AG20443 (cell line): ENCODE measurements around the gene NME7.

Experiments
- DNase-seq: peaks from one replicate; pipeline ENCODE4 v3.0.0; 2012; ENCODE audit warnings: low spot score, mixed read lengths

Gene NME7

DNA sequence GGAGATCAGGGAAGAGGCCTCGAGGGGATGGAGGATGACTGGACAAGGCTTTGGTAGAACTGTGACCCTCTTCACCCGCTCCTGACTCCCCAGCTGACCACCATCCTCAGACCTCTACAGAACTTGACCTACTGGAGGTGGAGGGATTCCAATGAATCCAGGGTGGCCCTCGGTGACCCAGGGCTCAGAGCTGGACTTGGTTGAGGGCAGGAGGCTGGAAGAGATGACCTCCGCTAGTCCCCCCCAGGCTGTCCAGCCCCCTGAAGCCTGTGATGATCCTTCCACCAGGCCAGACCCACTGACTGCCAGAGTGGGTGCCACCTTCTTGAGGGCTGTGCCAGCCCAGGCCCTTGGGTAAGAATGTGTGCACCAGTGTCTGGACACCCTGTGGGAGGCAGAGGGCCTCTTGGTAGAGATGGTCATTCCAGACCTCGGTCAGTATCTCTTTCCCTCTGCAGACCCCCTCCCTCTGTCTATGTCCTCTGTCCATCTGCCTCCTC is 216.2 kb downstream of the NME7 start:
- no peak for DNase-seq

DNA sequence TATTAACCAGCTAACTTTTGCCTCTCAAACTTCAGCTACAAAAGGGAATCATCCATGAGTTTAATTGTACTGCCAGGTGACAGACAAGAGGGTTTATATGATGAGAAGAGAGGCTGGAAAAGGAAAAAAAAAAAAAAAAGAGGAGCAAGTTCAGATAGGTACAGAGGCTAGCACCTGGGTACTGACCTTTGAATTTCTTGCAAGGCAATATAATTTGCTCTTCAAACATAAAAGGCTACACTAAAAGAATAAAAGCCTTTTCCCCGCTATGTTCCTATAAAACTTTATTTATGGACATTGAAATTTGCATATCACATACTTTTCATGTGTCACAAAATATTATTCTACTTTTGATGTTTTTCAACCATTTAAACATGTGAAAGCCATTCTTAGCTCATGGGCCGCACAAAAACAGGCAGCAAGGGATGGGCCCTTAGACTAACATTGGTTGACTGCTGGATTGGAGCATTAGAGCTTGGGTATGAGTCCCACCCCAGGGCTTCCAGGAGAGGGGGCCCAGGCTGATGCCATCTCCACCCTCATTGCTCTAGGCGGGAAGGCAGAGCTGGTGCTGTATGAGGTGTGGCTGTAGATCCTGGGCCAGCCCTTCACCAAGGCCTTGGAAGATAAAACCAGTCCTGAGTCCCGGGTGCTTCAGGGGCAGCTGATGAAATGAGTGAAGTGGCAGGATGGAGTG is 216.8 kb downstream of the NME7 start:
- no peak for DNase-seq

DNA sequence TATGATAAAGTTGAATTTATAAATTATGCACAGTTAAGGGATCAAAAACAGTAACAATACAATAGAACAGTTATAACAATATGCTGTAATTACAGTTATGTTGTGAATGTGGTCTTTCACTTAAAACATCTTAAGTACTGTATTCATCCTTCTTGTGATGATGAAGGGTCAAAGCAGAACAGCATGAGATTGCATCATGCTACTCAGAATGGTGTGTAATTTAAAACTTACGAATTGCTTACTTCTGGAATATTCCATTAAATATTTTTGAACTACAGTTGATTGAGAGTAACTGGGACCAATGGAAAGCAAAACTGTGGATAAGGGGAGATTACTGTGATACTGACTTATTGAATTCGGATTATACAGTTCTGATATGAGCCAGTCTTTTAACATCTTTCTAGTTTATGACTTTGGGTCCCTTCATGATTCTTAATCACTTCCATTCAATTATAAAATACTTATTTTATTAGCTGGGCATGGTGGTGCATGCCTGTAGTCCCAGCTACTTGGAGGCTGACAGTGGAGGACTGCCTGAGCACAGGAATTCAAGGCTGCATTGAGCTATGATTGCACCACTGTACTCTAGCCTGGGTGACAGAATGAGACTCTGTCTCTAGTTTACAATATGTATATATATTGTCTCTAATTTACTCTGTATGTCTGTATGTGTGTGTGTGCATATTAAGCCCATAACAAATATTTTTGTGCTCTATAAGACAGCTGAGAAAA is 217.9 kb downstream of the NME7 start:
- DNase-seq, result no peak

DNA sequence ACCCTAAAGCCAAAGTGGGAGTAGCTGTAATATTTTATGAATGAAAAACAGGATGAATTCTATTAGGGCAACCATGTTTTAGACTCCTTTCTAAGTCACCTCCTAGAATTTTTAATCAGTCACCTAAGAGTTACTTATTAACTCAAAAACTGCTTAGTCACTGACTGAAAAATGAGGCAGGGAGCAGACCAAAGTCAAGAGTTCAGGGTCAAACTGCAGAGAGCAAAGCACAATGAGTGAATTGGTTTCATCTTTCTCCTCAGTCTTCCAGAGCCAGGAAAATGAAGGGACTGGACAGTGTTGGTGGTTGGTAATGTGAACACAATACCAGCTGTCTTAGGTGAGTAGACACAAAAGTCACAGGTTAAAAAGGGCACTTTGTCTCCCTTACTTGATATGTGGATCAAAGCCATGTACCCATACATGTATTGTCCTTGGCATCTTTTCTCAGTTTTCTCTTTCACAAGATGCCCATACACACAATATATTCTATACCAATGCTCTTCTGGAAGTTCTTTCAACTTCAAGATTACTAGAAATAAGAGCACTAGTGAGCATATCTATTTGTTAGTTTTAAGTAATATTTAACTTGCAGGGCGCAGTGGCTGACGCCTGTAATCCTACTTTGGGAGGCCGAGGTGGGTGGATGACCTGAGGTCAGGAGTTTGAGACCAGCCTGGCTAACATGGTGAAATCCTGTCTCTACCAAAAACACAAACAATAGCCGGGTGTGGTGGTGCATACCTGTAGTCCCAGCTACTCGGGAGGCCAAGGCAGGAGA is 218.9 kb downstream of the NME7 start:
- DNase-seq, result no peak

DNA sequence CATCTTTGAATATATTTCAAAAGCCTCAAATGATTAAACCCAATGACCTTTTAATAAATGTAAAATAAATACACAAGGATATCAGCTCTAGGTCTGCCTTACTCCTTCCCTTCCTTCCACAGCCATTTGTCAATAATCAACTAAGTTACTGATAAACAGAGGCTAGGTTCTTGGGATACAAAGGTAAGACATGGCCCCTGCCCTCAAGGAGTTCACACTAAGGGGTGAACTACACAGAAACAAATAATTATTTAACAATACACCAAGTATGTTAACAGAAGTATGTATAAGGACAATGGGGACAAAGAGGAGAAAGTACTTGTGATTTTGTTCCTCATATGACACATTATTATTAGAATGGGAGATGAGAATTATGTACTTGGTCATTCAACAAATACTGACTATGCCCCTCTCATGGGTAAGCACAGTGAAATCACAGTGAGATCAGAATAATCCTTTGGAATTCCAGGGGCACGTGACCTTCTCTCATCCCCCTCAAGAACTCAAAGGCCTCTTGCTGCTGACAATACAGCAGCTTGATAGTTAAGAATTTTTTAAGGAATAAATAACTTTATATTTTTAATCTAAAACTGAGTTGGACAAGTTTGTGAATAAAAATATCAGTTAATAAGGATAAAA is 220.9 kb downstream of the NME7 start:
- DNase-seq, result no peak

DNA sequence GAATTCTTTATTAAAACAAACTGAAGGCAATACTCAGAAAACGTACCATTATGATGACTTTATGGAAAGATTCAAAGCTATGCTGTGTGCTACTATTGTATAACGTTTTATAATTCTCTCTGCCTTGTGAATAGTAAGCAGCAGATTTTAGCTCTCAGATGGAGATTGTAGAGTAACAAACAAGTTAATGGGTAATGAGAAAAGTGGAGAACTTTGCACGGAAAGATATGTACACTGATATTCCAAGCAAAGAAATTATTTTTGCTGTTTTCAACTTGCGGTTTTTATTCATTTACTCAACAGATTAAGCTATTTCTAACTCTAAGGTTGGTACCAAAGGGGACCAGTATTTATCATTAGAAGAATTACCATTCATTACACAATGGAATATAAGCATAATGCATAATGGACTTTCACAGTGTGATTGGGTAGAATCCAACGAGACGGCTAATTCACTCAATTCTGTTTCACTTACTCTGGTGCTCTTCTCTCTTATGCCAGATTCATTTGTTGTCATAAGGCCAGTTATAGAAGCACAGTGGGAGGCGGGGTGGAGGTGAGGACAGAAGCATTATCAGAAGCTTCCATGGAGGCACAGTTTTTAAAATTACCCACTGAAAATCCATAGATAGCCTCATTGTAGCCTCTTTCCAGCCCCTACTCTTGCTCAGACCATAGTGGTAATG is 222.5 kb downstream of the NME7 start:
- no peak for DNase-seq

DNA sequence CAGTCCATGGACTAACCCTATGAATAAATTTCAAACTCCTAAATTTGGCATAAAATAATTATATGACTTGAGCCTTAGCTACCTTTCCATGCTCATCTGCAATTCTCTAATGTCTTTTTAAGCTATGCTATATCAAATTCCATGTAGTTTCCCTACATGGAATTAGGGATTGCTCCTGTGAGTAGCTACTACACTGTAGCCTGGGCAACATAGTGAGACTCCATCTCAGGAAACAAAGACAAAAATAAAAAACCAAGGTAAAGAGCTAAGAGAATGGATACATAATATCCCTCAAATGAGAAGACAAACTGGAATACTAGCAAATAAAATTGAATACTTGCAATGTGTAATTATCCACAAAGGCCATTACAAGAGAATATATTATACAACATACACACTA is 223.6 kb downstream of the NME7 start:
- no peak for DNase-seq

DNA sequence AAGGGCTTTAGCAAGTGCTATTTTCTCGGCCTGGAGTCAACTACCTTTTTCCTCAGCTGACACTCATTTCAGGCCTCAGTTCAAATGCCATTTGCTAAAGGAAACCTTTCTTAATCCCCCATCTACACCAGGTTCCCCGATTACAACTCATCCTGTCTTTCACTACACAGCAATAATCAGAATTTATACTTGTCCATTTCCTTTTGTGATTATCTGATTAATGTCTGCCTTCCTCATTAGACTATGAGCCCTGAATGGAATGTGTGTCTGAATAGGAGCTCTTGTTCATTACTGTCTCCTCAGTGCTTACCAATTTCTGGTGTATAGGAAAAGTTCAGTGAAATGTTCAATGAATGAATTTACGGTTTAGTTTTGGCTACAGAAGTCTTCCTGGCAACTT is 224.3 kb downstream of the NME7 start:
- DNase-seq, result no peak

DNA sequence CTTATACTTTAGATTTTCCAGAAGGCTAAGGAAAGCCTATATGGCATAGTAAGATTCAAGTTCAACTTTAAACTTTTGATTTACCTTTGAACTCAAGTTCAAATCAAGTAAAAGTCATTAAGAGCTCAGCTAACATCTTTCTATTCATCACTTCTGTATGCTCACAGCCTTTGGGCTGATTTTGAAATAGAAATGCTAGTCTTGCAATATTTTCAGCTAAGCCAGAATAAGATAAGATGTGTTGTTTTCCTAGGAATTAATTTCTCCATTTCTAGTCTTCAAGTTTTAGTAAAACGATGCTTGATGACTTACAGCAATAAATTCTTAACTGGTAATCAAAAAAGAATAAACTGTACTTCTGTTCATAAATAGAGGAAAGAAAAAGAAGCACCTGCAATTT is 225.5 kb downstream of the NME7 start:
- no peak for DNase-seq

DNA sequence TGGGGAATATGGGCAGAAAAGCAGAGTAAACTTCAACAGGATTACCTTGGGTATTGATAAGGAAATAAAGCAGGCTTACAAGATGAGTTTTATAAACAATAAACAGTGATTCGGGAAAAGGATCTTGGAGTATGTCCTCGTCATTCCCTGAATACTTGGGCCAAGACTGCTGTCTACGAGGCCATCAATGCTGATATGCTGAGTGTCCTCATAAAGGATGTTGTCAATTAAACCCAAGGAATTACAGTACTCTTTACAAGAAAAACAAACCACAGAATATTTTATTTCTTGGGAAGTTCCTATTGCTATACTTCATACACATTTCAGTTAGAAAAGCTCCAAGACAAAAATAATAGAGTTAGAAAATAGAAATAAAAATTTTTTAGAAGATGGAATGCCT is 226.2 kb downstream of the NME7 start:
- no peak for DNase-seq

DNA sequence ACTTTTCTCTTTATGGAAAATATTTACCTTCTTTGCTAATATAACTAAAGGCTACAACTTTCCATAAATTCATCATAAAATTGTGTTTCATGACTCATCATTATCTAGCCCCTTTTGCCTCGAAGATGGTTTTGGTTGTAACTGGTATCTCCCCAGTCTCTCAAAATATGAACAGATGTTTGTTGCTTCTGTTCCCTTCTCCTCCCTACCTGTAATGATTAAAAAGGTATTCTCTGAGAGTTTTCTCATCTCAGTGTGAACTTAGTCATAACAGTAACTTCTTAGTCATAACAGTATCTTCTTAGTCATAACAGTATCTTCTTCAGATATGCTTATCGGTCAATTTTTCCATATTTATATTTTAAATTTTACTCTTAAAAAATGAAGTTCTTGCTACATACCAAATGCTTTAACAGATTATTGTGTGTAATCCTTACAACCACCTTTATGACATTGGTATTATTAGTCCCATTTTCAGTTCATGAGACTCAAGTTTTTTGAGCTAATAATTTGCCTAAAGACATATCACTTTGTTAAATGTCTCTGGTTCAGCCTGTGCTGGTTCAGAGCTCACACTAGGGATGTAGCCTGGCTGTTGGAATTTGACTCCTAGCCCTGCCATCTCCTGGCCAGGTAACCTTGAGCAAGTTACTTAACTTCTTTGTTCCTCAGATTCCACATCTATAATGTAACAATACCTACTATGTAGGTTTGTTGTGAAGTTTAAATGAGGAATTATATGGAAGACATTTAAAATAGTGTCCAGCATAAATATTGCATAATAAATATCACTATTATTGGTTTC is 228.5 kb downstream of the NME7 start:
- no peak for DNase-seq

DNA sequence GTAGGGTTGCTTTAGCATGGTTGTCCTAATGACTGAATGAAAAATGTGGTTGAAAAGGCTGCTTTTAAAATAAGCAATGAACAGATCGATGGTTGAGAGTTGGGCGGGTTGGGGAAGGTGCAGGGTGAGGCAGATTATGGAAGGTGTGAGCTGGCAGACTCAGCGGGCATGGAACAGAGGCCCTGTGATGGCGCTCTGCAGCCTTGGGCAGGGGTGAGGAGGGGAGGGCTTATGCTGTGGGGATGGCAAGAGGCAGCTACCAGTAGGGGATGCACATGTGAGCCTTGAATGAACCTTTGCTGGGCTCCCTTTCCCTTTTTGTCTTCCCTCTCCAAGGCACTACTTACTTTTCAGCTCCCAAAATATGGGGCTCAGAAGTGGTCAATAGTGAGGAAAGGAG is 230.2 kb downstream of the NME7 start:
- DNase-seq, result no peak

DNA sequence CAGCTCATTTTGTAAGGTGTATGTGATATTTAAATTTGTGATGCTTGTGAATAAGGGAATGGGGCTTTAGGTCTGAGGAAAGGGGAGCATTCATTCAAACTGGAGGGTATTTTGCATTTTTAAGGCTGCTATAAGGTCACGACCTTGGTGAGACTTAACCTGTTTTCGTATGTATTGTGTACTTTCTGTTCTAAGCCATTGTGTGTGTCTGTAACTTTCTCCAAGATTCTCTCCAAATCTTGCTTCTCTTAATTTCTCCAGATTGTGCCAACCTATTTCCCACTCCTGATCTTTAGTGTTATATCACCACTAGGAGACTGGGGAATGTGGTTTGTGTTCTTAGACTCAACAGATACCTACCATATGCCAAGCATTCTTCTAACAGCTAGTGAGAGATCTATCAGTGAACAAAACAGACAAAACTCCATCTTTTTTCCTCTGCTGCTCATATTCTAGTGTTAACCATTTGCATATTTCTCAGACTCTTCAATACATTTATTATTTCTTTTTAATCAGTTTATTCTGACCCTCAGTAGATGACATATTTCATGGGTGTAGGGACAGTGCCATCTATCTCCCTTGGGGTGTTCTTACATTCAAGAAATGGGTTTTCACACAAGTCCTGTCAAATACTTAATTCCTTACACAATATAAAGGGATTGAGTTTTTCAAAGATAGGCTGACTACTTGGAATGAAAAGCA is 233.6 kb downstream of the NME7 start:
- no peak for DNase-seq

DNA sequence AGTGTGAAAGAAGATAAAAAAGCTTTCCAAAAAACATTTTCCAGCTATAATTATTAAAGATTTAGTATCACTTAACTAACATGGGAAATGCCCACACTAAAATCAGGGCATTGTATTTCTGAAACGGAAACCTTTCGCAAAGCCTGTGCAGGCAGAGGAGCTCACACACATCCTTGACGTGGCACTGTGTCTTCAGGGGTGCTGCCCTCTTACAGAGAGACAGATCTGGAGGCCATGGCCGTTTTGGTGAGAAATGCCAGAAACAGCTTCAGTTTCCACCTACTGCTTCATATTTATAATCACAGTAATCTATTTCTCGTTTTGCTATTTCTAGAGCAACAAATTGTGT is 234.4 kb downstream of the NME7 start:
- DNase-seq, result no peak

DNA sequence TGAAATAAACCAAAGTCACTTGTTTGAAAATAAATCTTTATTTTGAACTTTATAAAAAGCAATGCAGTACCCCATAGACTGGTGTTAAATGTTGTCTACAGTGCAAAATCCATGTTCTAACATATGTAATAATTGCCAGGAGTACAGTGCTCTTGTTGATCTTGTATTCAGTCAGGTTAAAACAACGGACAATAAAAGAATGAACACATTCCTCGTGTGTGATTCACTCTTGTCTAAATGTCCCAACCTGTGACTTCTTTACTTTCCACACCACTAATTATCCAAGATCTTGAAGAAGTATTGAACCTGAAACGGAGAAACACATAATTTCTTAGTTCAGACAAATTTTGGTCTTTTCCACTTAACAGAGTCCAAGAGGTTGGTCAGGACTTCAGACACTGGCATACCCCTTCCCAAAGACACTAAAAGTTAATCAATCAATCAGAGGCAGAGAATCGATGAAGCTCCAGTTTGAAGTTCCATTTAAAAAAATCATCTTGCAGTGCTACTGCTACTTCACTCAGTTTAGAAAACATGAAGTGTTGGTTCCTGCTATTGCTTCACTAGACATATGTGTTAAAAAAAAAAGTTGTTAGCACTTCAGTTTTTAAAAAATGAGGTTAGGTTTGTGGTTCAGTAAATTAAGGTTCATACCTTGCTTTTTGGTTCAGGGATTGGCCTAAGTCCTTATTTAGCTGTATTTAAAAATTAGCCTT is 234.9 kb downstream of the NME7 start:
- DNase-seq, result no peak

DNA sequence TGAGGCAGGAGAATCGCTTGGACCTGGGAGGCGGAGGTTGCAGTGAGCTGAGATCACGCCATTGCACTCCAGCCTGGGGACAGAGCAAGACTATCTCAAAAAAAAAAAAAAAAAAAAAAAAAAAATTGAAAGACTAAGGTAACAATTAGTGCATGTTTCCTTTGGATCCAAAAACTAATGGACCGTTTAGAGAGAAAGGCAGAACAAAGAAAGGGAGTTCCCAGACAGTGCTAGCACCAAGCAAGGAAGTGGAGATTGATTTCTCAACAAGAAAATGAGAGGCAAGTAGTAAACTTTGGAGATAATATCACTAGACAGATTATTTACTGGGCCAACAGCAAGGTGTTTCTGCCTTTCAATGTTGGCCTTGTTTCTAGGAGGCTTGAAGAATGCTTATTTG is 236.9 kb downstream of the NME7 start:
- no peak for DNase-seq

DNA sequence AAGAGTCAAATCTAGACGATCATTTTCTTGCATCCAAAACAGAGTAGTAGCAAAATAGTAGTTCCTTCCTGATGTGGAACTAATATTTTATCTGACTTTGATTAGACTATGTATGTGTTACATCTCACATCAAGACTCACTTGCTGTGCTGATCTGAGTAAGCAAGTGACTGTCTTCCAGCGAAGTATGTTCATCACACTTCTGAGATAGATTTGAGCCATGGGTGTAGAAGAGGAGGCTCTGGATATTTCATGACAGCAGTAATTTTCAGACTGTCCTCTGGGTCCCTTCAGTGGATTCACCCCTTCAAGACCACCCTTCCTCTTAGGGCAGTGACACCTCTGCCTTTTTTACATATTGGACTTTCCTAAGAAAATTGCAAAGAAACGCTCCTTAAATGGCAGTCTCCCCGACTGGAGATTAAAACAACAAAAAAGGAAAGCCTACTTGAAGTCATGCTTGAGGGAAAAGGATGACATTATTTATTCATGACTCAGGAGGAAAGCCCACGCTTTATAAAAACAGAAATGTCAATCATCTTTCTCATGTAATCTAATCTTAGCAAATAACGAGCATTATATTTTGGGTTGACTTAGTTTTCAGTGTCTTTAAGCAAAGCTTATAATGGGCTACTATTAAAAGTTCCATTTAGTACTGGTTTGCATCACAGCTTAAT is 238.3 kb downstream of the NME7 start:
- DNase-seq, result no peak

DNA sequence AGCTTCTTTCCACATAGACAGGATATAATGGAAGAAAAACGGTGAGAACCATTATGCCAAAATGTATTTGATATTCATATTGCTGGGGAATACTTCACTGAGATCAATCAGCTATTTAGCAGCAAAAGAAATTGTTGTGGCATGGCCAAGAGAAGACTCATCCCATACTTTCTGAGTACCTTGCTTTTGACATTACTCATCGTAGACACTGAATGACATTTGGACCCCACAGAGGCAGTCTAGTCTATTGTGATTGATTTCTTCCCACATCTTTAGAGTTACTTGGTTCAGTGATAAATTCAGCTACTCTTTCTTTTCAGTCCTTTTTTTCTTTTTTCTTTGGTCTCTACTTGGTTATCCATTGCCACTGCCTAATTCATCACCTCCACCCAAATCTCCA is 239.0 kb downstream of the NME7 start:
- DNase-seq, result no peak

DNA sequence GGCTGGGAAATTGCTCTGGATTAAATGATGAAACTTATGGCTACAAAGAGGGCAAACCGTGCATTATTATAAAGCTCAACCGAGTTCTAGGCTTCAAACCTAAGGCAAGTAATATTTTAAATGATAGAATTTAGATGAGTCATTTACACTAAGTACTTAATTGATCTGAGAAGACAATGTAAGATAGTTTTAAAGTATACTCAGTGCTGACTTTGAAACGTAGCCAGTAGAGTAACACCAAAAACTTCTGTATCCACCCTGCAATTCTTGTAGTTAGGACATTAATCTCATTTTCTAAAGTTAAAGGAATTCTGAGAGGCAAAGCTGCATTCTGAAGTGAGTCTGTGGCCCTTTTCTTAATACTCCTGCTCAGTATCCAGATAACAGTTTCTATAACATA is 240.3 kb downstream of the NME7 start:
- DNase-seq, result no peak
